WERI-Rb-1 (cell line): Measurements from ENCODE around the gene MRPL28.
"Not testable (repeated sequence)": the region's sequence is repeated elsewhere in the genome, so short reads cannot be mapped to it uniquely, and the experiment has no call there.

Experiments used
- DNase-seq: peaks from one replicate; pipeline ENCODE4 v3.0.0-alpha.2; 2020
- H3K27ac ChIP-seq: fragments of 250-450 bp; sonication (Bioruptor Pico); 2 replicates; pipeline ENCODE4 v1.5.1; 2020; ENCODE audit warnings: mild to moderate bottlenecking, moderate library complexity
- H3K27me3 ChIP-seq: fragments of 250-450 bp; sonication (Bioruptor Pico); 2 replicates; pipeline ENCODE4 v1.5.1; 2021; ENCODE audit warnings: mild to moderate bottlenecking, low read depth, moderate library complexity; ENCODE audit not compliant: insufficient read depth, severe bottlenecking
- H3K36me3 ChIP-seq: fragments of 250-450 bp; sonication (Bioruptor Pico); 2 replicates; pipeline ENCODE4 v1.5.1; 2020; ENCODE audit warnings: mild to moderate bottlenecking, moderate library complexity
- H3K4me3 ChIP-seq: 2 replicates; pipeline ENCODE4 v1.5.1; 2011; ENCODE audit warnings: low read depth, mild to moderate bottlenecking, control low read depth, low read length
- H3K9me3 ChIP-seq: fragments of 250-450 bp; sonication (Bioruptor Pico); 2 replicates; pipeline ENCODE4 v1.5.1; 2021; ENCODE audit warnings: mild to moderate bottlenecking, moderate library complexity; ENCODE audit not compliant: severe bottlenecking
- CTCF ChIP-seq: IDR thresholded peaks from 2 replicates; pipeline ENCODE4 v1.5.1; 2011; ENCODE audit warnings: low read depth, mild to moderate bottlenecking, control low read depth, inconsistent platforms, low read length

Gene MRPL28

GRCh38 chr16:333406-334094 is 36.8 kb downstream of the MRPL28 start:
- Histone ChIP-seq H3K27me3 (no peaks in the 10 kb centered on the region), H3K27ac (no peak overlapping the region), H3K36me3 (peaks cover 3% of the 10 kb centered on the region; the same call in 1 of the 2 replicates), H3K4me3 (no peak overlapping the region), H3K9me3 (no peaks in the 10 kb centered on the region)
- TF ChIP-seq CTCF, result no peak
- no peak for DNase-seq

- not testable (repeated sequence) for H3K9me3 ChIP-seq
These were observed 39.0 kb downstream of the MRPL28 start for GRCh38 chr16:331181-331814.

GRCh38 chr16:330741-331140 is 39.6 kb downstream of the MRPL28 start:
- peaks cover 3% of the 10 kb centered on the region; the same call in 1 of the 2 replicates for H3K36me3 ChIP-seq
- no peak for DNase-seq
- no peaks in the 10 kb centered on the region for H3K27me3 ChIP-seq
- no peaks in the 10 kb centered on the region for H3K9me3 ChIP-seq
- TF ChIP-seq CTCF, result no peak
- no peak overlapping the region for H3K4me3 ChIP-seq
- no peak overlapping the region for H3K27ac ChIP-seq

More at GRCh38 chr16:331181-331814, 39.0 kb downstream of the MRPL28 start:
- not testable (repeated sequence) for H3K36me3 ChIP-seq, H3K4me3 ChIP-seq, DNase-seq, H3K27me3 ChIP-seq, H3K27ac ChIP-seq

GRCh38 chr16:325375-326145 is 44.8 kb downstream of the MRPL28 start:
- no peak overlapping the region for H3K27ac ChIP-seq
- TF ChIP-seq CTCF, result no peak
- no peak overlapping the region for H3K4me3 ChIP-seq
- no peaks in the 10 kb centered on the region for H3K27me3 ChIP-seq
- H3K36me3 ChIP-seq, result peaks cover 3% of the 10 kb centered on the region
- H3K9me3 ChIP-seq, result no peaks in the 10 kb centered on the region
- DNase-seq, result no peak

- Histone ChIP-seq H3K27ac (no peak overlapping the region), H3K9me3 (no peaks in the 10 kb centered on the region), H3K4me3 (no peak overlapping the region), H3K36me3 (no peaks in the 10 kb centered on the region; the same call in 1 of the 2 replicates), H3K27me3 (no peaks in the 10 kb centered on the region)
- DNase-seq, result no peak
- no peak for TF ChIP-seq CTCF
These were observed 45.6 kb downstream of the MRPL28 start for GRCh38 chr16:324451-325334.
